HT-29 (cell line): ENCODE measurements around the gene DNAJC6. TPM values are rescaled to one million over a fixed set of nuclear protein-coding genes. Genes with fewer than 3 reads are reported as not detected.

Experiments used
- DNase-seq: peaks from one replicate; pipeline ENCODE4 v3.0.0-alpha.2; 2015; ENCODE audit warnings: low spot score
- total RNA-seq: library from RNA; depleted of rRNA; stranded (reverse); fragments of >200 nt; shearing (Covaris generic); gene quantifications from 2 replicates; pipeline ENCODE4 v1.2.3, GENCODE V29; 2014

DNAJC6 gene
- total RNA-seq, 1 experiment from 2014 or later: 0.10 TPM

DNA sequence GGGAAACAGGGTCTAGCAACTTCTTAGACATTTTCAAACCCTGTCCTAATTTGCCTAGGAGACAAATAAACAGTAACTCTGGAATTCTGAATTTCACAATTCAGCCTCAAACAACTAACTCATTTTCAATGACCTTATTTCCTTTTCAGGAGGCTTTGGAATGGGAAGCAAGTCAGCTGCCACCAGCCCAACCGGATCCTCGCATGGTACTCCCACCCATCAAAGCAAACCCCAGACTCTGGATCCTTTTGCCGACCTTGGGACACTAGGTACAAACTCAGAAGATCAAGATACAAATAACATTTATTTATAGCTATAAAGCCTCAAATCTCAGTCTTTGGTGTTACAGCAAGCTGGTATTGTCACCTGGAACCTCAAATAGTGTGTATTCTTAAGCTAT lies 92.3 kb downstream of the DNAJC6 start:
- DNase-seq: no peak

DNA sequence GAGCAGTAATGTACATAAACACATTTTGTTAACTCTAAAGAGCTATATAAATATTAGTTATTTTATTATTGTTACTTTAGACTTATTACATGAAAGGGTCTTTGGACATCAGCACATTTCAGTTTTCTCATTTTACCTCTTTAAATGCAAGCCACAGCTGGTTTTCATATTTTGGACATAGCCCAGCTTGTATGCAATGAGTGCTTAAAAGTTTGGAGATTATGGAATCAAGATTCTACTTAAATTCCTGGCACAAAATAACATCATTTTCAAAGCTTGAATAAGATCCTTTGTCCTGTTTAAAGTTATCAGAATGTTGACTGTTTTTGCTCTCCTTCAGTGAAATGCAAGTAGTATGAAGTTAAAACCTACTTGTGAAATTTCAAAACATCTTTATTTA lies 95.6 kb downstream of the DNAJC6 start:
- DNase-seq: no peak

DNA sequence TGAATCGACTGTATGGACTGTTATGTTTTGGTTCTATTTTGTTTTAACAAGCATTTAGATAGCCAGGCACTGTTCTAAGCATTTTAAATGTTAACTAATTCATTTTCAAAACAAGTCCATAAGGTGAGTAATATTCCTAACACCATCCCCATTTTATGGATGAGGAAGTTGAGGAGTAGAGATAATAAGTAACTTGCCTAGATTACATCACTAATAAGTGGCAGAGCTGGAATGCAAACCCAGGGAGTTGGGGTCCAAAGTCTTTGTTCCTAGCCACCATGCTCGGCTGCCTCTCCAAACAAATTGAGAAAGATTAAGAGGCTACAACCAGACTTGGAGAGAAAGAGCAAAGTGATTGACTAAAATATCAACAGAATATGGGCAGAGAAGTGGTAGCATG lies 98.5 kb downstream of the DNAJC6 start:
- DNase-seq: no peak

DNA sequence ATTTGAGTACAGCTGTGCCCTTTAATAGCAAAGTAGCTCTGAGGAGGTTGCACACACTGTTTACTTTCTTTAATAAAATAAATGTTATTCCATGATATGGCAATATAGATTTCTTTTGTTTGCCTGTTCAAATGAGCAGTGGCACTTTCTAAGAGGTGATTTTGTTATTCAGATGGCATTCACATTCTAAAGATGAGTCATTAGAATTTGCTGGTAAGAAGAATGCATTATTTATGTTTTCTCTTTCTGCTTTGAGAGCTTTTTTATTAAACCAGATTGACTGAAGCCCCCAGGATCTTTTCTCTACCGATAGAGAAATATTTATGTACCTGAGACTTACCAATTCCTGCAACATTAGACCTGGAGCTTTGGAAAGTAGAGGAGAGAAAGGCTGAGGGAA lies 100.0 kb downstream of the DNAJC6 start:
- no peak for DNase-seq

DNA sequence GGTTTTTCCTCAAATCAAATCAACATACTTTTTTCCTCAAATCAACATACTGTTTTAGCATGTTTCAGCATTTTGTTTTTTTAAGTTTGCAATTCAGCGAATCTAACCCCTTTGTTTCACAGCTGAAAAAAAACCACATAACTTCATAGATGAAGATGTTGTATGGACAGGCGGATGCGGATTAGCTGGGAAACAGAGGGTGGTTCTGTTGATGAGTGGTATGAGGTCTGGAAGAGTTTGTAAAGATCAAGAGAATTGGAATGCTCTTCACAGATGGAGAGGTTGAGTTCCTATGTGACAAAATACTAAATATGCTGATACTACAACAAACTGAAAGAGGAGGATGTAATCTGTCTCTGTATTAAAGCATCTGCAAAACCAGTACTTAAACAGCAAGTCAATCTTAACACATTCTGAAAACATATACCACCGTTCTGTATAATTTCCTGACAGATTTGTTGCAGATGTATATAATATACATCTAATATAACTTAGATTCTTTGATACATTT lies 100.5 kb downstream of the DNAJC6 start:
- no peak for DNase-seq

DNA sequence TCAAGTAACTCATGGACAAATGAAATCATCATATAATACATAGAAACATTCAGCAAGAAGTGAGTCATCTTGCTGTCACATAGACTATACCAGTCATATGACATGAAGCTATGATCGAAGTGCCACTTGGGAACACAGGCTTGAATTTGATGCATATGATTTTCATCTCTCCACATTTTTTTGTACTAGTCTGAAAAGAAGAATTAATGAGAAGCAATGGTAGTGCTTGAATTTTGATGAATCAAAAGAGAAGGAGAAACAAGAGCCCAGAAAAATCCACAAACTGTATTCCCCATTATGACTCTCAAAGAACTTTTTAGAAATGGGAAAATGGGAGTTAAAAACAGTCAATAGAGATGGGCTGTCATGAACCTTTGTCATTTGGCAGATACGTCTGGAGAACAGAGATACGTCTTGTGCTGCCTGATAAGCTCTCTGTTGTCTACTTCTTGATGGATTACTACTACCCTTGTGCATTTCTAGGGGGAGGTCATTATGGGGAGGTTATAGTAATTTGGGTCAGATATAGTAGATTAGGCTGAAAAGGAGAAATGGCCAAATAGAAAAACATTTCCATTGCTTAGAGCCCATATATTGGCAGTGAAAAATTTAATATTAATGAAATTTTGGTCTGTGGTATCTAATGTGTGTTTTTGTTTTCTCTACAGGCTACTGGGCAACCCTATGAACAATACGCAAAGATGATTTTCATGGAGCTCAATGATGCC lies 103.1 kb downstream of the DNAJC6 start:
- no peak for DNase-seq

DNA sequence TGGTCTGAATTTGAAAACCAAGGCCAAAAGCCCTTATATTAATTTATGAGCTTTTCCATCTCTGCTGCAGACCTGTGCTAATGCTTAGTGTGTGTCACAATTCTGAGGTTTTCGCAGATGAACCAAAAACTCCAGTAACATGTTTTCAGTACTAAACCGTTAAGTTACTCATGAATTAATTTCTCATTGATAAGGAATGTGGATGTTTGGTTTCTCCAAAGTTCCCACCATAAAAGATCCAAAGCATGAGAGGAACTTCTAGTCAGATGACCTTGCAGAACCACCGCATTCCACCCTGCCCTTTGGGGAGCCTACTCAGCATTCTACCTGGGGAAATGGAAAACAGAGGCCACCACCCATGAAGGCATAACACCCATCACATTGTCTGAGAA lies 103.6 kb downstream of the DNAJC6 start:
- no peak for DNase-seq

DNA sequence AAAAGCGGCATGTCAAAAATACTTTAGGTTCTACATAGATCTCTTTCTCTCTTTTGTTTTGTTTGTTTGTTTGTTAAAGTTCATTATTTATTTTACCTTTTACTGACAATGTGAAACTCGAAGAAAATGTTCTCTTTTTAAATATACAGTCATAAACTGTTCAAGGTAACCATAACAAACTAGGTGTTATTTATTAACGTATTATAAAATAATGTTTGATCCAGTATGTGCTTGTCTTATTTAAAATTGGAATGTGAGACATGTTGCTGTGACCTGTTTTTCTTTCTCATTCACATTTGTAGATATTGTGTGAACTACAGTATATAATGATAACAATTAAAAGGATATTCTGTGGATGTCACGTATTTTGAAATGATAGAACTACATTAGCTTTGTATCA lies 105.2 kb downstream of the DNAJC6 start:
- DNase-seq: no peak

DNA sequence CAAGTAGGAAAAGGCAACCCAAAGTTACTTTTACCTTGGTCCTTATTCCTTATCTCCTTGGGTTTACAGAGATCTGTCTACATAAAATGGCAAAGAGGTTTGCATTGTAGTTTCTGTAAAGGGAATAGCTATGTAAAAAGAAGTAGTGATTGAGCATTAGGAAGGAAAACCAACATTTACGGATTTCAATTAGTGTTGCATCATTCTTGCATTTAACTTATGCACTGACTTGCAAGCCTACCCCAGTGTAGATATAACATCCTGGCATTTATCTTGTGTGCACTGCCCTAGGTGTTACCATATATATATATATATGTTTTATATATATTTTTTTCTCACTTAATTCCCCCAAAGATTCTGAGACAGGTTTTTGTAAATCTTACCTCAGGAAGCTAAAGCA lies 107.4 kb downstream of the DNAJC6 start:
- DNase-seq: no peak

DNA sequence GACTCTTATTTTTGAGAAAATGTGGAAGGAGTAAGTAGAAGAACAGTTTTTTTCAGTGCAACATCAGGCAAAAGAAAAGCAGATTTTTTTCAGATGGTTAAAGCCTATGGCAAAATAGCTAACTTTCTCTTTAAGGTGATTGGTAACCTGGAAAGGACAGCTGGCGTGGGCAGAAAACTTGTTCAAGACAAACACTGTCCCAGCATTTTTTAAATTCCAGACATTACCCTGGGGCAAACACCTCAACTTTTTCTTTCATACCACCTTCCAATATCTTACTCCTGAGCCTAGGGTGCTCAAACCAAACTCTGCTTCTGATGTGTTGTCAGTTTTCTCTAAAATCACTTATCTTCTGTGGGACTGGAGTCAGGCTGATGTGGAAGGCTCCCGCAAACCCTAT lies 108.4 kb downstream of the DNAJC6 start:
- DNase-seq: no peak

DNA sequence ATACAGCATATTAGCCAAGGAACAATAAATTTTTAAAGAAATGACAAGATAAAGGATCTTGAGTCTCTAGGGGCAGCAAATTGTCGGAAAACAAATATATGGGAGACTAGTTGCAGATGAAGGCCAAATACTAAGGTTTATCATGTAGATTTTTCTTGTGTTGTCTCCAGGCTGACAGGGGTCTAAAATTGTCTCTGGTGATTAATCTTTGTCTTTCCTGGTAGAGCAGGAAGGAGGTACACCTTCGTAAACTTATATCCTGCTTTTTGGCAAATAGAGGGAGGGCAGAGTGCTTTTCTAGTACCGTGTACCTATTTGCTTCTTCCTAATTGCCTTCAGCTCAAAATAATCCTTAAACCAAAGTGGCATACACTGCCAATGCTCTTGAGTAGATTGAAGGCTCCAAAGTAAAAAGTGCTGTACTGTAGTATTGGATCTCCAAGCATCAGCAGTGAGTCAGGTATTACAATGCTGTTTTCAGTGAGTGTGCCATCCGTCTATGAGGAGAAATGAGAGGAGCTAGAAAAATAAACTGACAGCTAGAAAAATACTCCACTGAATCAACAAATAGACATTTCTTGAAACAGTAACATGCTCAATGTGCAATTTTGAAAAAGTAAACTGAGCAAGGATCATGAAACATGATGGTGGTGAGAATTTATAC lies 109.3 kb downstream of the DNAJC6 start:
- DNase-seq: no peak

DNA sequence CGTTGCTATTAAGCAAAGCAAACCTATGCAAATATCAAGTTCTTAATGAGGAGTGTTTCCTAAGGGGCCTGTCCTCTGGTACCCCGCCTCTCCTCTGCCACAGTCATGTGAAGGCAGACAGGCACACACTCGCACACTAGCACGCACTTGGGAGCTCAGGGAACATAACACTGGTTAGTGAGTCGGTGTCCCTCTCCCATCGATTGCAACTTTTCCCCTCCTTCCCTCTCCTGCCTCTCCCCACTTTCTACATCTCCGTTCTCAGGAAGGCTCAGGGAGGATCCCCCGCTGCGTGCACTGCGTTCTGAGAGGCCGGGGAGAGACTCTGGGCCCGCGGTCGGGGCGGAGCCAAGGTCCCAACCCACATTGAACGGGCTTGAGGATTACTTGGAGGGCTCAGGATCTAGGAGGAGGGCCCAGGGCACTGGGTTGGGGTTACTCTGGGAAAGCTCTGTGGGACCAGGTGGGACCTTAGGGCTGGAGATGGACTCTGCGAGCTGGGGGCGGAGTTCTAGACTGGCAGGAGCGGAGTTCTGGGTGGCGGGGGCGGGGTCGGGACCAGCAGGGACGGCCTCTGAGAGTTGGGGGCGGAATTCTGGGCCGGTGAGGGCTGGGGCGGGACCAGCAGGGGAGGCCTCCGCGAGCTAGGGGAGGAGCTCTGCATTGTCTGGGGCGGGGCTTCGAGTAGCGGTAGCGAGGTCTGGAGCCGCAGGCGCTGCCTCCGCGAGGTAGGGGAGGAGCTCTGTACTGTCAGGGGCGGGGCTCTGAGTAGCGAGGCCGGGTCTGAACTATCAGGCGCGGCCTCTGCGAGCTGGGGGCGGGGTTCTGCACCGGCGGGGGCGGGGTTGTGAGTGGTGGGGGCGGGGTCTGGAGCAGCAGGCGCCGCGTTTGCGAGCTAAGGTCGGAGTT lies 110.6 kb downstream of the DNAJC6 start:
- peak; percentile 96 for DNase-seq

DNA sequence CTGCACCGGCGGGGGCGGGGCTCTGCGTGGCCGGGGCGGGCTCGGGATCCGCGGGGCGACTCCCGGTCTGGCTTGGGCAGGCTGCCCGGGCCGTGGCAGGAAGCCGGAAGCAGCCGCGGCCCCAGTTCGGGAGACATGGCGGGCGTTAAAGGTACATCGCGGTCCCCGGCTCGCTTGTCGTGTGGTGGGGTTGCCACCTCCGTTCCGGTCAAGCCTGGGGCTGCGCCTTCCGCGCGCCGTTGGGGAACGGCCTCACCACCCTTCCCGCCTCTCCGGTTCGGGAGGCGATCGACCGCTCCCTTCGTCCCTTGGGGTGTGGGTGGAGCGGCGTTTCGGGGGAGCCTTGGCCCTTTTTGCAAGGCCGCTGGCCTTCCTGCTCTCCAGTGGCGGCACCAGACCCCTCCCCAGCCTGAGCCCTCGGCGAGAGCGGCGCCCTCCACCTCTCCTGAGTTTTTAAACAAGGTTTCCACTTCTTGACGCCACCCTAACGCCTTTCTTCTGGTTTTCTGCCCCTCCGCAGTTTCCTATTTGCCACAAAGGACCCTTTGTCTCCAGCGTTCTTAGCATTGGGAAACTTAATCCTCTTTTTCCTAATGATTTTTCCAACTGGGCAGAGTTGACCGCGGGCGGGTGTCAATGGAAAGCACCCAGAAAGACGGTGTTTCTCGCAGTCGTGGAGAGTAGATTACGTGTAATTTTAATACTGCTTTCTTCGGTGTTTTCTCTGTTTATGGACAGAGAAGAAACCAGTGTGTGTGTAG lies 111.4 kb downstream of the DNAJC6 start, which contains the start of the genes LEPR and LEPROT:
Gene LEPR (plus strand): TSS at position 79 of the 761 bp plus-strand sequence. CDS start 144,898 bp downstream, outside the sequence.
Gene LEPROT (plus strand): TSS at position 79 of the 761 bp plus-strand sequence. CDS start 57 bp downstream, at position 136.
- peak; percentile 71 for DNase-seq

DNA sequence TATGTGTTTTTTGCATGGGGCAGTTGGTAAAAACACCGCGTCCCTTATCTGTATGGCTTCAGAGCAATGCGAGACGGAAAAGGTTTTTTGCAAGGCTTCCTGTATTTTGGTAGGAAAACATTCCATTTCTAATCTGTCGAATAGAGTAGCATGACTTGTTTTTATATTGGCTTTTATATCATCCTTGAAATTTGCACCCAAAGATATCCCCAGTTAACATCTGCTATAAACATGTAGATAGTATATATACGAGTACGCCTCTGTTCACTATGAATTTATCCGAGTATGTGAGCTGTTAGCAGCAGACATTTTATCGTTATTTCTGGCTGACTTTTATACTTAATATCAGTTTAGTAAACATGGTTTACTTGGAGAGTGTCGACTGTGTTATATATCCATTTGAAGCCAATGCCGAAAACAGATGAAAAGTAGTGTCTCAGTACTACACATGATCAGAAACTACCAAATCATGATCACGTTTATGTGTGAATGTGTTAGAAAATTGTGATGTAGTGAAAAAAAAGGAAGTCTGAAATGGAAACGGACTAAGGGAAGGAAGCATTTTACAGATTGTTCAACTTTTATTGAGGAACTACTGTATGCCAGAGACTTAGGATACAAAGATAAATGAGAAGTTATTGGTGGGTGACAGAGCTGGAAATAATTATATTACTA lies 112.1 kb downstream of the DNAJC6 start:
- no peak for DNase-seq

DNA sequence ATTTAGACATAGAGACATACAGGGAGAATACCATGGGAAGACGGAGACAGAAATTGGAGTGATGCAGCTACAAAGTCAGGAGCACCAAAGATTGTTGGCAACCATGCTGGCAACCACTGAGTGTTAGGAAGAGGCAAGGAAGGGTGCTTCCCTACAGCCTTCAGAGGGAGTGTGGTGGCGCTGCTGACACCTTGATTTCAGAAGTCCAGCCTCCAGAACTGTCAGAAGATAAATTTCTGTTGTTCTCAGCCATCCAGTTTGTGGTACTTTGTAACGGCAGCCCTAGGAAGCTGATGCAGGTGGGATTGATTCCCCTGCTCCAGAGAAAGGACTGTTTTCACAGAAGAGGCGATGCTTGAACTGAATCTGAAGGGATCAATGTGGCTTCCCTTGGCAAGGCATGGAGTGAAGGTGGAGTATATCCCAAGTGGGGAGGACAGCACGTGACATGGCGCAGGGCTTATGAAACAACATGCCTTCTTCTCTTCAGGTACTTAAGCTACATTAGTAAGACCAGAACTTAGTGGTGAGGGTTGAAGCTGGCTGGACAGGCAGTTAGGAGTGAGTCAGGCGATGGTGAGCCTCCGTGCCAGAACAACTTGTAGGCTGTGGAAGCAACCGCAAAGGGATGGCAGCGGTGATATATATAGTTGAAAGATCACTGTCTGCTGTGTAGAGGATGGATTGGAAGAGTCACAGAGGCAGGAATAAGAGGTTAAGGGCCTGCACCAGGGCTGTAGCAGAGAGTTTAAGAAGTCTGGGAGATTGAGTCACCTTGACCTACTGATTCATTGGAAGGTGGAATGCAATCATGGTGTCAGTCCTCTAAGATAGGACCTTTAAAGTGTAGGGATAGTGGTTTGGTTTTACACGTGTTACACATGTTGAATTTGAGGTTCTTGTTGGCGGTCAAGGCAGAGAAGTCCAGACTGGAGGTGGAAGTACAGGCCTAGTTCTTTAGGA lies 113.2 kb downstream of the DNAJC6 start:
- DNase-seq: no peak

DNA sequence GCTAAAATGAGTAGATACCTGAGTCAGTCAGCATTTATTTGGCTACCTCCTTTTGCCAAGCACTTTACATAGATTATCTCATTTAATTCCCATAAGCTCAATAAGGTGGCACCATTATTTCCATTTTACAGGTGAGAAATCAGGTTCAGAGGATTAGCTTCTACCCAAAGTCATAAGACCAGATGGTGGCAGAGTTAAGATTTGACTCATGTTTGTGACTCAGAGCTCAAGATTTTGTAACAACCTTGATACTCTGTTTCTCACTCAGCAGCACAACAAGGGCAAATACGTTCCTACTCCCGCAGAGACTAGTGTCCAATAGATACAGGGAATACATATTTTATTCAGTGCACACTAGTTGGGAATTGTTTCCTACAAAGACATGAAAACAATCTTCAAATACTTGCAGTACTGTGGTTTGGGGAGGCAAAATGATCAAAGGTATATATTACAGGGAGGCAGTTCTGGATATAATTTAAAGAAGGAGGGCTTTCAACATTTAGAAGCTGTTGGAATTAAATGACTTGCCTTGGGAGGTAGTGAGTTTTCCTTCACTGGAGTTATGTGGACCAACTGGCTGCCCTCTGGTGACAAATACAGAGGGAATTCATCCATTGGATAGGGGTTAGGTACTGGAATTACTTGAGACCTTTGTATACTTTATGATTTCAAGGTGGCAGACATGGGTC lies 114.7 kb downstream of the DNAJC6 start:
- no peak for DNase-seq

DNA sequence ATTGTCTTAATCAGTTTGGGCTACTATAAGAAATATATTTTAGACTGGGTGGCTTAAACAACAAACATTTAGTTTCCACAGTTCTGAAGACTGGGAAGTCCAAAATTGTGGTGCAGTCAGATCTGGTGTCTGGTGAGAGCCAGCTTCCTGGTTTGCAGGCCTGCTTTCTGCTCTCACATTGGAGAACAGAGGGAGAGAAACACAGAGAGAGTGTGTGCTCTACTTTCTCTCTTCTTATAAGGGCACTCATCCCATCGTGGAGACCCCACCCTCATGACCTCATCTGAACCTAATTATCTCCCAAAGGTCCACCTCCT lies 115.2 kb downstream of the DNAJC6 start:
- no peak for DNase-seq

DNA sequence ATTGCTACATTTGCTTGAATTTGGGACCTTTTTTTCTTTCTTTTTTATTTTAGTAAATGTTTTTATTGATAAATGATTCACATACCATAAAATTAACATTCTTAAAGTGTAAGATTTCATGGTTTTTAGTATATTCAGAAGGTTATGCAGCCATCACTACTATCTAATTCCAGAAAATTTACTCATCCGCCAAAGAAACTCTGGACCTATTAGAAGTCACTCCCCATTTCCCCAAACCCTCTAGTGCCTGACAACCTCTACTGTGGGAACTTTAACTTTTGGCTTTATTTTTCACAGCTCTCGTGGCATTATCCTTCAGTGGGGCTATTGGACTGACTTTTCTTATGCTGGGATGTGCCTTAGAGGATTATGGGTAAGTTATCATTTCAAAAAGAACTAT lies 115.7 kb downstream of the DNAJC6 start:
- no peak for DNase-seq

DNA sequence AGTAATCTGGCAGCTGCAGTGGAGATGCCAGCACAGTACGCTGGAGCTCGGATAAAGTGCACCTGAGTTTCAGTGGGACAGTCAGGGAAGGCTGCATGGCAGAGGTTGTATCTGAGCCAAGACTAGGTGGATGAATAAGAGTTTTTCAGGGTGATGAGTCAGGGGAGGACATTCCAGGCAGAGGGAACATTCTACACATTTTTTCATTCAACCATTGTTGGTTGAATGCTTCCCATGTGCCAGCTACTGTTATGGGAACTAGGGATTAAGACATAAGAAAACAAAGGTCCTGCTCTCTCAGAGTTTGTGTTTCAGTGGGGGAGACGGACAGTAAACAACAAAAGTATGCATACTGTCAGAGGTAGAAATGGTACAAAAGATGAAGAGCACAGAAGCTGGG lies 116.4 kb downstream of the DNAJC6 start:
- DNase-seq: no peak
